NCI-H748 treated with DMSO at 0.1 percent for 48 hours (cell line): ENCODE measurements around the gene PGLYRP2.

Experiments used
- DNase-seq: peaks from one replicate; lab custom pipeline; 2025; lab: John Stamatoyannopoulos, UW

The PGLYRP2 gene

DNA sequence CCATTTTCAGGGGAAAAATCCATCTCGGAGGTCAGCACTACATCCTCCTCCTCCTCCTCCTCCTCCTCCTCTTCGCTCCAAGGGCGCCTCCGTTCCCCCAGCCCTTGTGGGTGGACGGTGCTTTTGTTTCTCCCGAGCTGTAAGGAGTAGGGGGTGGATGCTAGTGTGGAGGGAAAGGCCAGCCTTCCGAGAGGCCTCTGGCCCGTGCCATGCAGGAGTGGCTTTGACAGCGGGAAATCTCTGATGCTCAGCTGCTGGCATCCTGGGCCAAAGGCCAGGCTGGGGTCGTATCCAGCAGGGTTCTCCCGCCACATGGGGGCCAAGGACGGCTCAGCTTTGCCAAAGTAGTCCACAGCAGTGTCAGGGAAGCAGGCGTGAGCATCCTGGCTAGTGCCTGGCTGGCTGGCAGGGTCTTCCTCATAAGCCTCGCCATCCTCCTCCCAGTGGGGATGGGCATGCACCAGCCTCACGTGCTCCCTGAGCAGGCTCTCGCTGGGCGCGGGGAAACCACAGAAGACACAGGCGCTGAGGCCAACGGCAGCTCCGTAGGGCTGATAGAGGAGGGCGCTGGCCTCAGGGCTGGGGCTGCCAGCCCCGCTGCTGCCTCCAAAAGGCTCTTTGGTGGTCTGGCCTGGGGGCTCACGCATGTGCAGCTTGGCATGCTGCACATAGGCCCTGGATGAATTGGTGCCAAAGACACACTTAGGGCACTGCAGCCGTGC, 40.1 kb downstream of the PGLYRP2 start:
- no peak for DNase-seq

- DNase-seq: no peak
These were observed 40.7 kb downstream of the PGLYRP2 start for GRCh38 chr19:15438577-15438976.

DNA sequence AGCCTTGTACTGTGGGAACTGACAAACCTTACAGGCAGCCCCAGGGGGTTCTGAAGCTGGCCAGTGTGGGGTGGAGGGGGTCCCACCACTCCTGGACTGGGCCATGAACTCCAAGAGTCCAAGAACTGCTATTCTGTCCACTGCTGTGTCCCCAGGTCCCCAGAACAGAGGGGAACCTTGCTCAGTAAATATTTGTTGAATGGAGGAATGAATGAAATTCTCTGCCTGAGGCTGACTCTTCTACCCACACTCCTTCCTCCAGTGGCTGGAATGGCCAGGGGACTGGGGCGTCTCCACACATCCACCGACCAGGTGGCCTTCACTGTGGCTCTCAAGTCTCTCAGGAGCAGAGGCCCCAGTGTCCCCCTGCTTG, 41.2 kb downstream of the PGLYRP2 start:
- no peak for DNase-seq

- DNase-seq: no peak
These were observed 41.8 kb downstream of the PGLYRP2 start for GRCh38 chr19:15437355-15438123.

GRCh38 chr19:15436826-15437110, 42.5 kb downstream of the PGLYRP2 start:
- DNase-seq: no peak

- no peak for DNase-seq
These were observed 43.1 kb downstream of the PGLYRP2 start for GRCh38 chr19:15436012-15436825.

DNA sequence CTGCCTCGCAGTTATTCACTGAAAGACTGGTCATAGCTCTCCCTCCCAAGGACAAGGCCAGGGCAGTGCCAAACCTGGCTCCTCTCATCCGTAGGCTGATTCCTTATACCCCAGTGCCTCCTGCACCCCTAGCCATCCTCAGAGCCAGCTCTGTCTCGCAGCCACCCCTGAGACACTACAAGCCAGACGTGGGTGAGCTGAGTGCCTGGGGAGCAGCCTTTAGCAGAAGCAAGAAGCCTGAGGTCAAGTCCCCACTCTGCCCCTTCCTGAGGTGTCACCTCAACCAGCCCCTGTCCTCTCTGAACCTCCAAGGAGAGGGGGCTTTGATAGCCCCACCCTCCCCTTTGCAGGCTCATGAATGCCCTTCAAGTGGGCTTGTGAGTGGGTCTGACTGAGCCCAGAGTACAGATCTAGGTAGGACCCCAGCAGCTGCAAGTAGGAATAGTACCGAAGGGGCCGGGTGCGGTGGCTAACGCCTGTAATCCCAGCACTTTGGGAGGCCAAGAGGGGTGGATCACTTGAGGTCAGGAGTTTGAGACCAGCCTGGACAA, 45.7 kb downstream of the PGLYRP2 start:
- DNase-seq: no peak

GRCh38 chr19:15432629-15433518, 46.4 kb downstream of the PGLYRP2 start:
- DNase-seq: peak; percentile 44

DNA sequence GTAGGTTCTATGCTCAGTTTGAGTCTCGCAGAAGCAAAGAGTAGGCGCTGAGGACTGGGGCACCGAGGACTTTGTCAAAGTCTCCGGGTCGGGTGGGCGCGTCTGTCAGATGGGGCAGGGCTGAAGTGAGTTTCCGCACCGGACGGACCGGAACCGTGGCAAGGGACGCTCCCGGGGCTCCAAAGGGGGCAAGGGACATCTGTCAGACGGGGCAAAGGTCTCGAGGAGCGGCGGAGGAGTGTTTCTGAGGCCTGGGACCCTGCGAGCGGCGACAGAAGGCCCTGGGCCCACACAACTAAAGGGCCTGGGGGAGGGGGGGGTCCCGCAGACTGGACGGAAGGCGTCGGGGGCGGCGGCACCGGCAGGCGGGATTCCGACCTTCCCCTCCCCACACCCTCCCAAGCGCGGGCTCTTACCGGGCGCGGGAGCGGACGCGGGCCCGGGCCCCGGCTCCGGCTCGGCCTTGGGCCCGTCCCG, 47.2 kb downstream of the PGLYRP2 start:
- DNase-seq: no peak

DNA sequence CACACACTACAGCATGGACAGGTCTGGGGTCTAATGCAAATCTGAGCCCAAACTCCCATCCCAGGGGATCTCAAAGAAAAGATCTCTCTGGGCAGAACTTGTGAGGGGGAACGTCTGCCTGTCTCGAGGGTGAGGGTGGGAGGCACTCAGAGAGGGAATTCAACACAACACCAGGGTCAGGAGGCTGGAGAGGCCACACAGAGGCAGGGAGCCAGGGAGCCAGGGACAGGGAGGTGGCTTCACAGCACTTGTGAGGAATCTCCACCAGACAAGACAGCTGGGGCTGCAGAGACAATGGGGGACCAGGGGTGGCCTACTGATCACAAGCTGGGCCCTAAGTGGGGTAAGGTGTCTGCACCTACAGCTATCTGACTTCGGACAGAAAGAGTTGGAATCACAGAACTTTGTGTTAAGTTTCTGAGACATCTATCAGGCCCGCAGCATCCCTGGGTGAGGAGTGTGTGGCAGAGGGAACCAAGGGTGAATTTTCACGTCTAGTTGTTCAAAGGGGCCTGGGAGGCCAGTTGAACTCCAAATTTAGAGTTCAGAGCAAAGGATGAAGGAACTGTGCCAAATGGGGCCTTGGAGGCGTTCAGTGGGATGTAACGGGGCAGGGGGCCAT, 47.8 kb downstream of the PGLYRP2 start:
- no peak for DNase-seq

DNA sequence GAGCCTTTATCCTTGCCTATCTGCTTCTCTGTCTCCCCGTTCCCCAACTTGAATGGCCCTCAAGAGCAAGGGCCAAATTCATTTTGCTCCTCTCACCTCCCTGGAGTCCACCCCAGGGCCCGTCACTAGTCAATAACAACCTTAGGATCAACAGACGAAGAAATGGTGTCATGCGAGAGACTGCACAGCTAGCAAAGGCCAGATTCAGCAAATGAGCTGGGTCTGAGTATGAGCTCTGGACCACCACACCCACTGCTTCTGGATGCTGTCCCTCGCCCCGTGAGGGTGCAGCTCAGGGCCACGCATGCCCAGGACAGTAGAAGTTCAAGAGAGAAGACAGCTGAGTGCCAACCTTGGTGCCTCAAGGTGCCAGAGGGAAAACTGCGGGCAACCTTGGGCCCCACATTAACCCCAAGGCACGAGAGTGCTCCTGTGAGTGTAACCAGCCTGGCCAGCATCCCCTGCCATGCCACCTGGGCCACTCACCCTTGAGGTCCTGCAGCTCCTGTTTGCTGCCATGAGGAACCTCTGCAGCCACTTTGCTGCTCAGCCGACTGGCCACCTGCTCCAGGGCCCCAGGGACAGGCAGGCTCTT, 48.7 kb downstream of the PGLYRP2 start:
- DNase-seq: no peak

DNA sequence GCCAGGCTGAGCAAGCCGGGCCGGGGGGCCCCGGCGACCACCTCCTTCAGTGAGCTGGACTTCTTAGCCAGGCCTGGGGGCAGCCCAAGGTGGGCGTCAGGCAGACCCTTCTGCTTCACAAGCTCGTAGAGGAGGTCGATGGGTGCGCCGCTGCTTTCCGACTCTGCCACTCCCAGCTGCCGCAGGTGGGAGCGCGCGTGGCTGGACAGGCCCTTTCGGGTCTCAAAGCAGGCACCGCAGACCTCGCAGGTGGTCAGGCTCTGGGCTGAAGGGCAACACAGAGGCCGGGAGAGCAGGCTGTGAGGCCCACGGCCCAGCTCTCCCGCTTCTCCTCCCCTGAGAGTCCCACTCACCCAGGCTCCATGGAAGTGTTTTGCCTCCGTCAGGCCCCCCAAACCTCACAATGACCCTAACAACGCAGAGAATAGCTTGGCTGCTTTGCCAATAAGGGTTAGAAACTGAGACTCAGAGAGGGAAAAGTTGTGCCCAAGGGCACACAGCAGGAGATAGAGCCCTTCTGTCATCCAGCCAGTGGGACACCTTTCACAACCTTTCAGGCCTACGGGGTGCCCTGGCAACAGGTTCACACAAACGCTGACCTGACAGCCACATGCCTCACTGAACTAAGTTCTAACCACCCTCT, 49.4 kb downstream of the PGLYRP2 start:
- DNase-seq: no peak

DNA sequence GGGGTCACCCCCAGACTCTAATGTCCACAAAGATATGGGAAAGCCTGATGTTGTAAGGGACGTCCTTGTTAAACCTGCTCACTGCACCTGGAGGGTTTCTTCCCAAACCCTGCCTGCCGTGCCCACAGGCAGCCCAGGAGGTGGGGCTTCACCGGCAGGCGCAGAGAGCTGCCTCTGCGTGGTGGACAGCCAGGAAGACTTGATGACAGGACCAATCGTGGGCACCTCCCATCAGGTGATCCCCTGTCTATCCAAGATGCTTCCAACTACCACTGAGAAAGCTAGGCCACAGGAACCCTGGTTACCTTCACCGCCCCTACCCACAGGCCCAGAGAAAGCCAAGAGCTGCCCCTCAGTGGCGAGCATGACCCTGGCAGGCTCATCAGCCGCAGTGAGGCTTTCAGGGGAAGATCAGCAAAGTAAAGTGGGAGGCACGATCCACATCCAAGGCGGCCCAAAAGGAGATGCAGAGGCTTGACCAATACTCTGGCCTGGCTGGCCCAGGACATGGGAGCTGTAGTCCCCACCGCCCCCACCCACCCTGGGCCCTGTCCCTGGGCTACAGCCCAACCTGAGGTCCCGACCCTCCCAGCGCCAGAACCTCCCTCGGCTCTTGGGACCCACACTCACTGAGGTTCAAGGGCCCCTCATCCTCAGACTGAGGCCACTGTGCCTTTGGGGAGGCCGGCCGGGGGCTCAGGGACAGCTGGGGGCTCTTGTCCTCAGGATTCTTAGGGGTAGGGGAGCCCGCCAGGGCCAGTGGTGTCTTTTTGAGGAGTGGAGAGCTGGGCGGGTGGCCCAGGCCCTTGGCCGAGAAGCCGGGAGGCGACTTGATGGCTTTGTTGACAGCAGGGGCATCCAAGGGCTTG, 50.1 kb downstream of the PGLYRP2 start:
- DNase-seq: no peak

DNA sequence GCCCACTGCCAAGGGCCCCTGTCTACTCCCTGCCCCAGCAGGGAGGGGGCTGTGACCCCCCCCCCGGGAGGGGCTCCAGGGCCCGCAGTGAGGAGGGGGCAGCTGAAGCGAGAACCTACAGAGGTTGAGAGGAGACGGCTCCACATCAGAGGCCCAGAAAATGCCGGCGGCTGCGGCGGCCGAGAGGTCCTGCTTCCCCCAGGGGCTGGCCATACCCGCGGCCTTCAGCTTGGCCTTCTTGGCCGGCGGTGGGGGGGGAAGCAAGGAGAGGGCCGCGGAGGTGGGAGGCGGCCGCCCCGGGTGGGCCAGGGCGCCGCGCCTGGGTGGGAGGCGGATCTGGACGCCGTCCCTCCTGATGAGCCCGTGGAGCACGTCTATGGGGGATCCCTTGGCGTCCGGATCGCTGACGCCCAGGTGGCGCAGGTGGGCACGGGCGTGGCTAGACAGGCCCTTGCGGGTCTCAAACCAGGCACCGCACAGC, 51.3 kb downstream of the PGLYRP2 start:
- no peak for DNase-seq

DNA sequence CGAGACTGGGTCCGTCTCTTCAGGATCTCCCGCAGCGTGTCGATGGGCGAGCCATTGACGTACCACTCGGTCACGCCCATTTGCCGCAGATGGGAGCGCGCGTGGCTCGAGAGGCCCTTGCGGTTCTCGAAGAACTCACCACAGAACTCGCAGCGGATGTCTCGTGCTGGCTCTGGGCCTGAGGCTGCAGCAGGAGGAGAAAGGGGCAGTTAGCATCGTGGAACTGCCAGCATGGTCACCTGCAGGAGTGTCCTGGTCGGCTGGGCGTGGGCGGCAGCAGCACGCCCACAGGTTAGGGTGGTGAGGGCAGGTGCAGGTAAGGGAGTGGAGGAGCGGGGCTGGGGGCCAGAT, 52.0 kb downstream of the PGLYRP2 start:
- DNase-seq: no peak

GRCh38 chr19:15426485-15427349, 52.6 kb downstream of the PGLYRP2 start:
- no peak for DNase-seq

DNA sequence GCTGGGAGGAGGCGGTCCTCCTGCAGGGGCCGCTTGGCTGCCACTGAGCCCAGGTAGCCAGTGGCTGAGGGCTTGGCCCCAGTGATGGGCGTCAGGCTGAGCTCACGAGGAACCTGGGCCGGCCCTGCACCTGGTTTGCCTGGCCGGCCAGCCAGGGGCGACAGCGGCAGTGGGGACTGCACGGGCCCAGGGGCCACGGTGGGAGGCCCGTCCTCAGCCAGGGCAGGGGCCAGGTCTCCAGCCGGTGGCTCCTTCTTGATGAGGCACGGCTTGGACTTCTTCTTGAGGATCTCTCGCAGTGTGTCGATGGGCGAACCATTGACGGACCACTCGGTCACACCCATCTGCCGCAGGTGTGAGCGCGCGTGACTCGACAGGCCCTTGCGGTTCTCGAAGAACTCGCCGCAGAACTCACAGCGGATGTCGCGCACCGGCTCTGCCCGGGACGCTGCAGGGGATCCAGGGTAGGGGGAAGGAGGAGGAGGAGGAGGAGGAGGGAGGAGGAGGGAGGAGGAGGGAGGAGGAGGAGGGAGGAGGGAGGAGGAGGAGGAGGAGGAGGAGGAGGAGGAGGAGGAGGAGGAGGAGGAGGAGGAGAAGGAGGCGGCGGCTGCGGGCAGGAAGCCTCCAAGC, 53.9 kb downstream of the PGLYRP2 start:
- DNase-seq: no peak
